NCI-H2196 (cell line): ENCODE measurements around the gene TMEFF2.

Experiments
- DNase-seq: peaks from one replicate; lab custom pipeline; 2025; ENCODE audit not compliant: unreplicated experiment; lab: John Stamatoyannopoulos, UW

Gene TMEFF2

GRCh38 chr2:192194866-192195547 lies at the start of gene TMEFF2:
TSS of gene TMEFF2 (minus strand) at chr2:192194933. CDS start at chr2:192194524, 409 bp downstream.
- DNase-seq, result no peak

DNA sequence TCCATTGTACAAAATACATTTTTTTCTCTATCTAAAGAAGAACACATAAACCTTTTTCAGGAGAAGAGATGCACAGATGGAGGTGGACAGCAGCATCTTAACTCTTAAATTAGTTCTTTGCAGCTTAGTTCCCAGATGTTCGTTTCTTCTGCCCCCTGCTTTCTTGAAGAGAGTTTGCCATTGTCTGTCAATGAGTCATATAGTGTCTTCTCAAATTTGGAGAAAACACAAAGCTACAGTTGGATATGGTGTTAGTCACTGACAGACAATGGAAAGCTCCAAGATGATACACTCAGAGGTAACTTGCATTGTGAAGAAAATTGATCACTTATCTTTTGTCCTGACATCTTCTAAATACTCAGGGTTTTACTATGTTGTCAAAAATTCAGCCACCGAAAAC lies 48.8 kb upstream of the TMEFF2 start:
- no peak for DNase-seq

GRCh38 chr2:192236136-192236535 lies 41.4 kb upstream of the TMEFF2 start:
- no peak for DNase-seq

DNA sequence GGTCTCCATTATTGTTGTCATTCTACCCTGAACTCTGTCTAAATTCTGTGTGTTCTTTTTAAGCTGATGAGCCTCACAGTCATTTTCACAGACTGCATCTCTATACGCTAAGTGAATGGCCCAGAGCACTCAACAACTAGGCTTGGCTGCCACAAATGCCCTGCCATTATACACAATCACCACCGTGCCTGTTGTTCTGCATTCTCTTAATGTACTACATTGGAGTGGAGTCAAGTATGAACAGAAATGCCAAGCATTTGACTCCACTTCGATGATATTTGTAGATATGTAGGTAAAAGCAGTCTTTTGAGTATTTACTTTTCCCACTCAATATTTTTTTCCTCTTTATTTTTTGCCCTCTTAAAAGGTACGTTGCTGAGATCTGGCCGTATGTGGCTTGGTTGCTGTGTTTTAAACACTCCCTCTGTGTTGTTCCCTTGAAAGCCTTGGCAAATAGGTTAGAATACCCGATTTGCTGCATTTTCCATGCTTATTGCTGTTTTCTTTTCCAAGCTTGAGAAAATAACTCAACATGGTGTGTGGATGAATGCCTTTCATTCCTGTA lies 36.2 kb upstream of the TMEFF2 start:
- no peak for DNase-seq

DNA sequence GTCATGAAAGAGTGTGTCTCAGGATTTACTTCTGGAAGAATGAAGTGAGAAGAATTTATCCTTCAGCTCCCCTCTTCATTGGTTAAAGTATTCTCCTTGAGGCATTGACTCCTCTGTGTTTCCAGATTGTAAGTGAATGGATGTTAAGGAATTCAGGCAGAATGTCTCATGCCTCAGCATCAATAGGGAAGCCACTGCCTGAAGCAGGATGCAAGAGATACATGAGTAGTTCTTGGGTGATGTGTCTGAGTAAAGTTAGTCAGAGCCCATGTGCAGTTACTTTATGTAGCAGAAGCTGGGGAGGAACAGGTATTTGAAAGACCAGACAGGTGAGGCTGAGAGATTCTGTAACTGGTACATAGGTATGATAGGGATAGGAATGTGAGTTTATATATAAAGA lies 34.0 kb upstream of the TMEFF2 start:
- no peak for DNase-seq

DNA sequence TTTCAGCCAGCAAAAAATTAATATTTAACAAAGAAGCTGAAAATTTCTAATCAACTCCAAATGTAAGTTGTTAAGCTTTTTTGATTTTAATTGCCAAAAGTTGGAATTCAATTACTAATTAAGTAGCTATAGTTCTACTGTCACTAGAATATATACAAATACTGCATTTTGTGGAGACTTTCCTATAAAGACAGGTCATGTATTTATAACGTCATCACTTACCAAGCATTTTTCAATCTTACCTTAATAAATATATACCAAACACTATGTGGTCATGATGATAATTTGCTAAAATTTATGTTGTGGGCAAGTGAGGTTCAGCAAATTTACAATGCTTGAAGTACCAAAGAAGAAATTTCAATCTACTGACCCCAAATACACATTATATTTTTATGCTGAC lies 24.2 kb upstream of the TMEFF2 start:
- no peak for DNase-seq

DNA sequence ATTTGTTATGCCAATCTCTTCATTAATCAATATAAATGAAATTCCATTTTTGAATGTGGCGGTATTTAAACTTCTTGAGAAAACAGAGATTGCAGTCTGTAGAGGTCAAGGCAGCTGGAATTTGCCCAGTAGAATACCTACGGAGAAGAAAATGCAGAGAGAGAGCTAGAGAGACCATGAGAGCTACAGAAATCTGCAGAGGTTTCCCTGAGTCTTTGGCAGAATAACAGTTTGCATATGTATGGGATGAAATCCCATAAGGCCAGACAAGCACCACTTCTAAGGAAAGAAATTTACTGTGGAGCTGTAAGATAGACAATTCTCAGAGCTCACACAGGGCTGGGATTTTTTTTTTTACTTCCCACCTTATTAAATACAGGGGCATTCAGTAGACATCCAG lies 23.6 kb upstream of the TMEFF2 start:
- DNase-seq, result no peak

- DNase-seq, result no peak
Observed at GRCh38 chr2:192216336-192216735, 21.6 kb upstream of the TMEFF2 start.

DNA sequence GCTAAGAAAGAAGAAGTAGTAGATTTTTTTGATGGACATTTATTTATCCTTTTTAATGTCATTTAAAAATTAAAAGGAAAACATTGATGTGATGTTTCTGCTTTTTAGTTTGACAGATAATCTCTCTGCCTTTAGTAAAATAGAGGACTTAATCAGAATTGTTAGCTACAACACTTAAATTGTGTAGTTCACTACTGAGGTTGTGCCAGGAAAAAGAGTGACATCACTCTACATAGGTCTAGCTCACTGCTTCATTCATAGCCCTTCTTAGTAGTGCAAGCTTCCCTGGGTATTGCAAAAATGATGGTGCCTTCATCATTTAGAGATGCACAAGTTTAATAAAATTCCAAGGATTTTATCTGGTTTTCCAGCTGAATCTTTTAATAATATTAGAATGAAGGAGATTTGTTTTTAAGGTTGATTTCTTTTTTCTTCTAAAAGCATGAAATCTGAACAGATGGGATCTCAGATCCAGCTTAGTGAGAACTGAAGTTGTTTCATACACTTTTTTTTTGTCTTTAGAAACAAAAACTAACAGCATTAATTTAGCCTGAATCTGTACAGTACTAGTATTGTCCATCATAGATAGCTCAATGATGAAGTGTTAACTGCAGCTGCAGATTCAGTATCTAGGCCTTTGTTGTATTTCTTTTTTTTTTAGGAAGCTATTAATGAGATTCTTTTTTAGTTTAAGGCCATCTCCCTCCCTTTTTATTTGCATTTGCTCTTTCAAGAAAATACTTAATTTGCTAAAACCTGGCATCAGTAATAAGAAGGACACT lies 20.6 kb upstream of the TMEFF2 start:
- DNase-seq, result no peak

DNA sequence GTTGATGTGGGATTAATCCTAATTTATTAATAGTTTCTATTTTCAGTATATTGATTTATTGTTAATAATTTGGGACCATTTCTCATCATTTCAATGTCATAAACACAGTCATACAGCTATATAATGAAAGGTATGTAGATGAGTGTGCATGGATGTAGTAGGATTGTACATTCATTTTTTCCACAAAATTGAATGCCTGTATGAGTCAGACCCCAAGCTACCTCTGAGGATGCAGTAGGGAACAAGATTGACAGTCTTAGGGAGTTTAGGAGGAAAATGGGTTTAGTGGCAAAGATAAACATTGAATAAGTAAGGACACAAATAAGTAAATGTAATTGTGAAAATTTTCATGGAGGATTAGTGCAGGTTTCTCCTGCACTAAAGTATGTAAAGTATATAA lies 14.1 kb upstream of the TMEFF2 start:
- no peak for DNase-seq

- no peak for DNase-seq
Observed at GRCh38 chr2:192206399-192206798, 11.7 kb upstream of the TMEFF2 start.

GRCh38 chr2:192203876-192204275 lies 9.1 kb upstream of the TMEFF2 start:
- DNase-seq, result no peak

DNA sequence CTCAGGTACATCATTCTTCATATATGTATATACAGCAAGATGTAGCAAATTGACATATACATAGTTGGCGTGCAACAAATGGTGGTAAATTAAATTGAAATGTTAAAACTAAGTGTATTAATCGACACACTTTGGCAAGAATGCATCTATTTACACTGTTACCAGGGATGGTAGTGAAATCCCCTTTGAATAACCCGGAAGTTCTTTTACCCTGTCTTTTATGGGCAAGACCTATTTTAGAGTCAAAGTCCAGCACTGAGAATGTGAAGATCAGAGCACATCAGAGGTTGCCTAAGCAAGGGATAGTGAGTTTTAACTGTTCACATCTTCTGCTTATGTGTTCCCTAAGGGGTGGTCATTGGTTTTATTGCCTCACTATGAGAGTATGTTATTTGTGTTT lies 7.6 kb upstream of the TMEFF2 start:
- DNase-seq, result no peak

- DNase-seq, result no peak
Observed at GRCh38 chr2:192201116-192201515, 6.4 kb upstream of the TMEFF2 start.

DNA sequence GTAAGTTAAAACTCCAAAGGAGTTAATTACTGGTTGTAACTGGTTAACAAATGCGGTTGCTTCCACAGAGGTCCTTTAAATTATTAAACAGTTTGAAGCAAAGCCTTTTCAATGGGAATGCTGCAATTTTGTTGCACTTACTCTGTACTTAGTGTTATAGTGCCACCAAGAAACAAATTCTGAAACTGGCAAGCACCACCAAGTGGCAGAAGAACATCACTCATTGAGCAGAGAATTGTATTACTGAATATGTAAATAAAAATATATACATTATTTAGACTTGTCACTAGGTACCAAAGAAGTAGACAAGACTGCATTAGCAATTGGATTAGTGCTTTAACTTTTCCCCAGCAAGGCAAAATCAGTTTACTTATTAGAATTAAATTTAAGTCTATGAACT lies 2.6 kb upstream of the TMEFF2 start:
- no peak for DNase-seq

GRCh38 chr2:192196421-192197194 lies 1.9 kb upstream of the TMEFF2 start:
- DNase-seq, result no peak

DNA sequence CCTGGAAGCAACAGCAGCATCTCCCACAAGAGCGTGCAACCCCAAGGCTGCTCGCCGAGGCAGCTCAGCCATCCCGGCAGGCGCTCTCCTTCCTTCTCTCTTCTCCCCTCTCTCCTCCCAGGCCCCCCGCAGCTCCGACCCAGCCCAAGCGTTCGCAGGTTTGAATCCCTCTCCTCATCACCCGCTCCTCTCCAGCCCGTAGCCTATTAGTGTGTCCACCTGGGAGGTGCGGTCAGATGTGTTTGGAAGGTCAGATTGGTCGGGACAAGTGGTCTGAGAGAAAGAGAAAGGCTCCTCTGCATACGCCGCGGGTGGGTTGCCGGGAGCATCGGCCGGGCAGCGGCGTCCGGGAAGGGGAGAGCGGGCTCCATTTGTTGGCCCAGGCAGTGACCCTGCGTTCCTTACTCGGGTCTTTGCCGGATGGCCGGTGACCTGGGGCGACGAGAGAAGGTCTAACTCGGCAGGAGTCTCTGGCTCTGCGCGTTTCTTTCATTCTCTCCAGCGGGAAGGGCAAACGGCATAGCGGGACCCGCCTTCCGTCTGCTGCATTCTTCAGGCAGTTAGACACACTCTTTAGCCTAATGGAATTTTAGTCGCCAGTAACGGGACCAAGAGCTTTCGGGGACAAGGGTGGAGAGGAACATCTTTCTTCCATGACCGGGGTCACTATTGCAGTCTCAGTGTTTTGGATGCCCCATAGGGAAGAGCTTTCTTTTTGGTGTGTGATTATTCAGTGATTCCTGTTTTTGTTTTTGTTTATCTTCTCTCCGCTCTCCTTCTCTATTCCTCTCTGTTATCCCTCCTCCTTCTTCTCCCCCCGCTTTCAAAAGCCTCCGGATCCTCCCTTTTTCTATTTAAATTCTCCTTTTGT lies 1.1 kb upstream of the TMEFF2 start:
- no peak for DNase-seq

- no peak for DNase-seq
Observed at GRCh38 chr2:192194265-192194865, 368 bp downstream of the TMEFF2 start.

DNA sequence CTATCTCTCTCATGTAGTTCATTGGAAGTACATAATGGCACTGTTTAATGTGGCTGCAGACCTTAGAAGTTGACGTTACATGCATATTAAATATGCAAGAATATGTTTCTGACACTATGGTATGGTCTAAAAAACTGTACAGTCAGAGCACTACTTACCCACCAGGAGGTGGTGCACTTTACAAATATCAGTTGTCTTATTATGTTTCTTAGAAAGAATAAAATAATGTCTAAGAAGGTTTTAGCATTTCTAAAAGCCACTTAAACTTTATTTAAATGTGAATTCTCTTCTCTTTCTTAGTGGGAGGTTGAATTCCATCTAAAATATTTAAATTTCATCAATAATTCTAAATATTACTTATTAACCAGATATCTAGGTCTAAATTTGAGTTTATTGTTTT lies 4.3 kb downstream of the TMEFF2 start:
- DNase-seq, result no peak

GRCh38 chr2:192186806-192187205 lies 7.9 kb downstream of the TMEFF2 start:
- no peak for DNase-seq
